HG03439 (cell line): ENCODE results near the gene PASK.

ENCODE experiments used
- ATAC-seq: cut with Tn5 transposase; IDR thresholded peaks from one replicate; pipeline ENCODE4 v1.9.1; 2021; ENCODE audit warnings: mild to moderate bottlenecking, moderate library complexity; ENCODE audit not compliant: unreplicated experiment

The PASK gene

GRCh38 chr2:241068942-241069810 is 80.1 kb downstream of the PASK start:
- ATAC-seq = no peak

DNA sequence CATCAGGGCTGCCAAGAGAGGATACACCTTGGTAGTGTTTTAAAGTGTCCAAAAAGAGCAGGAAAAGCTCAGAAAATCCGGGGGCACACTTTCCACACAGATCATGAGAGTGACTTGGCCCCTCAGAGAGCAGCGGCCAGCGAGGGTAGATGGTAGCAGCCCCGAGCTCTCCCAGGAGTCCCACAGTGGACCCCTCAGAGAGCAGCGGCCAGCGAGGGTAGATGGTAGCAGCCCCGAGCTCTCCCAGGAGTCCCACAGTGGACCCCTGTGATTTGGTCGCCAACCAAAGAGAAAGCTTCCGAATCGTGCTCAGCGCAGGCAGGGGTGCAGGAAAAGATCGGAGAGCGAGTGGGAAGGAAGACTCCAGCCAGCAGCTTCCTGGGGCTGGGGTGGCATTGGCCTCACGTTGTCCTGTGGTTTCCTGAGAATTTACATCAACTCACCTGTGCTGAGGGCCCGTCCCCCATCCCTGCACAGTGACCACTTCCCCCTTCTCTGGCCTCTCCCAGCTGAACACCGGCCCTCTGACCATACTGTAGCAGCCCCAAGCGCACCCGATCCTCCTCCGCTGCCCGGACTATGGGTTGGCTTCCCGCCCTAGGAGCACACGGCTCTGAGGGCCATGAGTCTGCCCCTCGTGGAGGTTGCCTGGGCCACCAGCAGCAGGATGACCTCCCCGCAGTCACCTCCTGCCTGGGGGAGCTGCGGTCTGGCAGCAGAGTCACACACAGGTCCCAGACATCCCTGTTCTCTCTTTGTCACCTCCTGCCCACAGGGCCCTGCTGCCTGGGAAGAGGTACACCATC is 80.9 kb downstream of the PASK start:
- no peak for ATAC-seq

GRCh38 chr2:241067501-241068135 is 81.7 kb downstream of the PASK start:
- no peak for ATAC-seq

DNA sequence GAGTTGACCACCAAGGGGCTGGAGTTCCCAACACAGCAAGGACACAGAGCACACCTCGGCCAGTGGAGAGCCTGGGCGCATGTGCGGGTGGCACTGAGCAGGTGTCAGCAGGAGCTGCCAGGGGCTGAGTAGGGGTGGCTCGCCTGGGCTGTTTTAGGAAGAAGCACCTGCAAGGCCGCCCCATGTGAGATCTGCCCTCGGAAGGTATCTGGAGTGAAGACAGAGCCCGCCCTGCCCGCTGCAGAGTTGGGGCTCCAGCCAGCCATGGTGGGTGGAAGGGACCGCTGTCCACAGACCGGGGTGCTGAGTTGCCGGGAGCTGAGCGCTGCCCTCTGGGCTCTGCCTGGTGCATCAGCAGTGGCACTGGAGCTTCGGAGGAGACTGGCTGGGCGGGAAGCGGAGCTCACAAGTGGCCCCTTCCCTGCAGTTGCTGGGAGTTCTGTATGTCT is 82.4 kb downstream of the PASK start:
- no peak for ATAC-seq

GRCh38 chr2:241066171-241066892 is 82.9 kb downstream of the PASK start:
- ATAC-seq = no peak

DNA sequence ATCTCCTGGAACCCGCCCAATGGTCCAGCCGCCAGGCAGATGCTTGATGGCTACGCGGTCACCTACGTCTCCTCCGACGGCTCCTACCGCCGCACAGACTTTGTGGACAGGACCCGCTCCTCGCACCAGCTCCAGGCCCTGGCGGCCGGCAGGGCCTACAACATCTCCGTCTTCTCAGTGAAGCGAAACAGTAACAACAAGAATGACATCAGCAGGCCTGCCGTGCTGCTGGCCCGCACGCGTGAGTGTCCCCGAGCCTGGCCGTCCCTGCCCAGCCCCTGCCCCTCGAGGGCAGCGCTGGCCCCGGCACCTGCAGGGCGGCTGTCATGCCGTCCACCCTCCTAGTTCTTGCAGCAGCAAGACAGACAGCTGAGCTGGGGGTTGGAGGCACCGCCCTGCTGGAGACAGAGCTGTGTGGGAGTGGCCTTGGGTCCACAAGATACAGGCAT is 83.9 kb downstream of the PASK start:
- ATAC-seq = no peak

DNA sequence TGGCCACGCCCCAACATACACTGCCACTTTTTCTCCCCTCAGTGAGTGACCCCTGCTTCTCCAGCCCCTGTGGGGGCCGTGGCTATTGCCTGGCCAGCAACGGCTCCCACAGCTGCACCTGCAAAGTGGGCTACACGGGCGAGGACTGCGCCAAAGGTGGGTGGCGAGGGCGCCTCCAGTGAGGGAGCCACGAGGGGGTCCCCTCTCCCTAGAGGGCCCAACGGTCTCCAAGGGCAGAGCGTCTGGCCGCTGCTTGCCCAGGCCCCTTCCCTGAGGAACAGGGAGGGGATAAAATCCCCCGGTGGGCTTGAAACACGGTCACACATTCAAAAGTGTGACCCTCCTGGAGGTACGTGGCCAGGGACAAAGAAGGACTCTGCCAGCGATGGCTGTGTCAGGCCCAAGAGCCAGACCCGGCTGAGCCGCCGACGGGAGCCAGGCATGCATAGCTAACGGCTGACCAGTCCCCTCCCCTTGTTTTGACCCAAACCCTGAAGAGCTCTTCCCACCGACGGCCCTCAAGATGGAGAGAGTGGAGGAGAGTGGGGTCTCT is 84.4 kb downstream of the PASK start:
- no peak for ATAC-seq

GRCh38 chr2:241064008-241064801 is 85.1 kb downstream of the PASK start:
- ATAC-seq = no peak

DNA sequence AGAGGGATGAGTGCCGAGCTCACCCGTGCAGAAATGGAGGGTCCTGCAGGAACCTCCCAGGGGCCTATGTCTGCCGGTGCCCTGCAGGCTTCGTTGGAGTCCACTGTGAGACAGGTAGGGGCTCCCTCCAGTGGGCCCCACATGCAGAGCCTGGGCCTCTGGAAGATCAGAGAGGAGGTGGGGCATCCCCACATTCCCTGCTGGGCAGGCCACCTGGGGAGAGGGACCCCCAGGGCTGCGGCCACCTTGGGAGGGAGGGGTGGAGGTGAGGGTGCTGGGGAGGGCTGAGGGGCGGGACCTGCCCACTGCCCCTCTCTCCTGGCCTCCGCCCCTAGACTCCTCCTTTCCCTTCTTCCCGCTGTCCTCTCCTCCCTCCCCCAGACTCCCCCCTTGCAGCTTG is 85.7 kb downstream of the PASK start:
- ATAC-seq = no peak

GRCh38 chr2:241063093-241063551 is 86.2 kb downstream of the PASK start:
- ATAC-seq = no peak

GRCh38 chr2:241062389-241063092 is 86.7 kb downstream of the PASK start:
- ATAC-seq = no peak

GRCh38 chr2:241061275-241061674 is 88.0 kb downstream of the PASK start:
- ATAC-seq = no peak
